ENCODE measurements around the gene KATNAL1. TPM values are rescaled to one million over a fixed set of nuclear protein-coding genes. Genes with fewer than 3 reads are reported as not detected.

KATNAL1 gene
- polyA plus RNA-seq, 1 of the 3 experiments (the other 2 are of a cell fraction), result 5.1 TPM

GRCh38 chr13:30234619-30235162 lies 72.7 kb downstream of the KATNAL1 start:
- Histone ChIP-seq H4K20me1 (ENCODE audit: insufficient read depth) (no peaks in the 10 kb centered on the region), H3K27me3 (ENCODE audit: insufficient read depth) (no peaks in the 10 kb centered on the region), H3K79me2 (ENCODE audit: insufficient read depth) (no peaks in the 10 kb centered on the region), H3K4me3 (ENCODE audit: low read depth in 2 of 2, low read length in 1 of 2) (no peak overlapping the region), H3K27ac (ENCODE audit: low read depth in 2 of 2, low read length in 1 of 2) (no peak overlapping the region), H3K9me3 (no peaks in the 10 kb centered on the region), H3K9me2 (no peaks in the 10 kb centered on the region), H3K9ac (no peak overlapping the region), H3F3A (replicated peaks; ENCODE audit: insufficient read depth) (no peaks in the 10 kb centered on the region), H3K36me3 (replicated peaks in 1 of 2; ENCODE audit: control insufficient read depth in 1 of 2, insufficient read depth in 2 of 2, low read length in 1 of 2) (peaks cover 17 to 23% of the 10 kb centered on the region in 2 experiments), H2AFZ (ENCODE audit: low read depth) (no peak overlapping the region), H3K4me1 (ENCODE audit: control insufficient read depth in 1 of 2, insufficient read depth in 2 of 2, low read depth in 1 of 2, low read length in 1 of 2) (no peaks in the 10 kb centered on the region; a peak in 1 of 4 replicates), H3K4me2 (no peak overlapping the region)
- ChIA-PET POLR2A (no interaction called here), CTCF (interaction anchor here (1.1 kb wide), 1 partner anchor 108 kb away, joined by 3 read pairs; no protein-coding TSS in a partner anchor)
- 100% methylated on average over 2 of the region's 2 CpGs for WGBS (ENCODE audit: low lambda C conversion rate)
- no peak for DNase-seq
- TF ChIP-seq JUND (IDR thresholded peaks at IDR 0.05), result no peak
- TF ChIP-seq, protein P1, sequence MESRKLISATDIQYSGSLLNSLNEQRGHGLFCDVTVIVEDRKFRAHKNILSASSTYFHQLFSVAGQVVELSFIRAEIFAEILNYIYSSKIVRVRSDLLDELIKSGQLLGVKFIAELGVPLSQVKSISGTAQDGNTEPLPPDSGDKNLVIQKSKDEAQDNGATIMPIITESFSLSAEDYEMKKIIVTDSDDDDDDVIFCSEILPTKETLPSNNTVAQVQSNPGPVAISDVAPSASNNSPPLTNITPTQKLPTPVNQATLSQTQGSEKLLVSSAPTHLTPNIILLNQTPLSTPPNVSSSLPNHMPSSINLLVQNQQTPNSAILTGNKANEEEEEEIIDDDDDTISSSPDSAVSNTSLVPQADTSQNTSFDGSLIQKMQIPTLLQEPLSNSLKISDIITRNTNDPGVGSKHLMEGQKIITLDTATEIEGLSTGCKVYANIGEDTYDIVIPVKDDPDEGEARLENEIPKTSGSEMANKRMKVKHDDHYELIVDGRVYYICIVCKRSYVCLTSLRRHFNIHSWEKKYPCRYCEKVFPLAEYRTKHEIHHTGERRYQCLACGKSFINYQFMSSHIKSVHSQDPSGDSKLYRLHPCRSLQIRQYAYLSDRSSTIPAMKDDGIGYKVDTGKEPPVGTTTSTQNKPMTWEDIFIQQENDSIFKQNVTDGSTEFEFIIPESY (IDR thresholded peaks at IDR 0.05; ENCODE audit: borderline replicate concordance, low read depth), result no peak
- no peak for TF ChIP-seq POLR2AphosphoS5 (IDR thresholded peaks at IDR 0.05; ENCODE audit: low read depth, low read length)
- no peak for TF ChIP-seq GATA2 (CRISPR knock-in tag; IDR thresholded peaks at IDR 0.05)
- TF ChIP-seq SIN3A (IDR thresholded peaks at IDR 0.05; ENCODE audit: borderline replicate concordance, low read depth, low read length), result no peak
- TF ChIP-seq MEF2A (IDR thresholded peaks at IDR 0.05; ENCODE audit: borderline replicate concordance, low read depth), result no peak
- no peak for TF ChIP-seq RFX5 (IDR thresholded peaks at IDR 0.05; ENCODE audit: low read length)
- TF ChIP-seq EP300 (IDR thresholded peaks at IDR 0.05; ENCODE audit: borderline replicate concordance in 1 of 2, low read depth in 1 of 2, low read length in 1 of 2), result no peak
- TF ChIP-seq, protein P2, sequence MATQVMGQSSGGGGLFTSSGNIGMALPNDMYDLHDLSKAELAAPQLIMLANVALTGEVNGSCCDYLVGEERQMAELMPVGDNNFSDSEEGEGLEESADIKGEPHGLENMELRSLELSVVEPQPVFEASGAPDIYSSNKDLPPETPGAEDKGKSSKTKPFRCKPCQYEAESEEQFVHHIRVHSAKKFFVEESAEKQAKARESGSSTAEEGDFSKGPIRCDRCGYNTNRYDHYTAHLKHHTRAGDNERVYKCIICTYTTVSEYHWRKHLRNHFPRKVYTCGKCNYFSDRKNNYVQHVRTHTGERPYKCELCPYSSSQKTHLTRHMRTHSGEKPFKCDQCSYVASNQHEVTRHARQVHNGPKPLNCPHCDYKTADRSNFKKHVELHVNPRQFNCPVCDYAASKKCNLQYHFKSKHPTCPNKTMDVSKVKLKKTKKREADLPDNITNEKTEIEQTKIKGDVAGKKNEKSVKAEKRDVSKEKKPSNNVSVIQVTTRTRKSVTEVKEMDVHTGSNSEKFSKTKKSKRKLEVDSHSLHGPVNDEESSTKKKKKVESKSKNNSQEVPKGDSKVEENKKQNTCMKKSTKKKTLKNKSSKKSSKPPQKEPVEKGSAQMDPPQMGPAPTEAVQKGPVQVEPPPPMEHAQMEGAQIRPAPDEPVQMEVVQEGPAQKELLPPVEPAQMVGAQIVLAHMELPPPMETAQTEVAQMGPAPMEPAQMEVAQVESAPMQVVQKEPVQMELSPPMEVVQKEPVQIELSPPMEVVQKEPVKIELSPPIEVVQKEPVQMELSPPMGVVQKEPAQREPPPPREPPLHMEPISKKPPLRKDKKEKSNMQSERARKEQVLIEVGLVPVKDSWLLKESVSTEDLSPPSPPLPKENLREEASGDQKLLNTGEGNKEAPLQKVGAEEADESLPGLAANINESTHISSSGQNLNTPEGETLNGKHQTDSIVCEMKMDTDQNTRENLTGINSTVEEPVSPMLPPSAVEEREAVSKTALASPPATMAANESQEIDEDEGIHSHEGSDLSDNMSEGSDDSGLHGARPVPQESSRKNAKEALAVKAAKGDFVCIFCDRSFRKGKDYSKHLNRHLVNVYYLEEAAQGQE (IDR thresholded peaks at IDR 0.05; ENCODE audit: low read depth, low read length), result no peak
- no peak for TF ChIP-seq GABPA (IDR thresholded peaks at IDR 0.05; ENCODE audit: low read depth)
- no peak for TF ChIP-seq RCOR1 (IDR thresholded peaks at IDR 0.05; ENCODE audit: low read length)
- TF ChIP-seq NFIC (IDR thresholded peaks at IDR 0.05; ENCODE audit: borderline replicate concordance), result no peak
- TF ChIP-seq FOXM1 (IDR thresholded peaks at IDR 0.05; ENCODE audit: low read depth), result no peak
- no peak for TF ChIP-seq EZH2phosphoT487 (IDR thresholded peaks at IDR 0.05; ENCODE audit: borderline replicate concordance, low read depth)
